Measurements from ENCODE around the gene SRPRB.

- TF ChIP-seq, protein P1, sequence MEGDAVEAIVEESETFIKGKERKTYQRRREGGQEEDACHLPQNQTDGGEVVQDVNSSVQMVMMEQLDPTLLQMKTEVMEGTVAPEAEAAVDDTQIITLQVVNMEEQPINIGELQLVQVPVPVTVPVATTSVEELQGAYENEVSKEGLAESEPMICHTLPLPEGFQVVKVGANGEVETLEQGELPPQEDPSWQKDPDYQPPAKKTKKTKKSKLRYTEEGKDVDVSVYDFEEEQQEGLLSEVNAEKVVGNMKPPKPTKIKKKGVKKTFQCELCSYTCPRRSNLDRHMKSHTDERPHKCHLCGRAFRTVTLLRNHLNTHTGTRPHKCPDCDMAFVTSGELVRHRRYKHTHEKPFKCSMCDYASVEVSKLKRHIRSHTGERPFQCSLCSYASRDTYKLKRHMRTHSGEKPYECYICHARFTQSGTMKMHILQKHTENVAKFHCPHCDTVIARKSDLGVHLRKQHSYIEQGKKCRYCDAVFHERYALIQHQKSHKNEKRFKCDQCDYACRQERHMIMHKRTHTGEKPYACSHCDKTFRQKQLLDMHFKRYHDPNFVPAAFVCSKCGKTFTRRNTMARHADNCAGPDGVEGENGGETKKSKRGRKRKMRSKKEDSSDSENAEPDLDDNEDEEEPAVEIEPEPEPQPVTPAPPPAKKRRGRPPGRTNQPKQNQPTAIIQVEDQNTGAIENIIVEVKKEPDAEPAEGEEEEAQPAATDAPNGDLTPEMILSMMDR (IDR thresholded peaks at IDR 0.05): no peak
- no peak for TF ChIP-seq EZH2 (IDR thresholded peaks at IDR 0.05)
Observed at GRCh38 chr3:133832802-133833144, 27.2 kb downstream of the SRPRB start.

All from neural progenitor cell (in vitro differentiated cells).